Stimulated activated CD8-positive, alpha-beta memory T cell treated with anti-CD3 and anti-CD28 coated beads, Interleukin-4, amount 100 ng/mL, for 4 hours (primary cell): Measurements from ENCODE around the gene PWWP2B.

Experiments used
- DNase-seq, 2 donors: peaks; one replicate each; pipeline ENCODE4 v3.0.0-alpha.2; 2020; ENCODE audit warnings: low read depth in 2 of 2, low spot score in 1 of 2

Gene PWWP2B

GRCh38 chr10:132466520-132467463 lies 69.8 kb downstream of the PWWP2B start:
- no peak for DNase-seq
